Neuronal stem cell (in vitro differentiated cells): ENCODE data around the gene SEC14L1.
"Not testable (repeated sequence)": the region's sequence is repeated elsewhere in the genome, so short reads cannot be mapped to it uniquely, and the experiment has no call there.

ENCODE experiments used
- DNase-seq: peaks from one replicate; pipeline ENCODE4 v3.0.0-alpha.2; 2013; ENCODE audit warnings: low spot score
- H2AFZ ChIP-seq: one replicate; pipeline ENCODE4 v1.6.1; 2013; ENCODE audit warnings: mild to moderate bottlenecking, low read length, inconsistent platforms
- H2AK5ac ChIP-seq: 2 replicates; pipeline ENCODE4 v1.6.1; 2013; ENCODE audit warnings: low read depth, mild to moderate bottlenecking, inconsistent platforms, low read length, moderate library complexity, mixed read lengths
- H2BK120ac ChIP-seq: 2 replicates; pipeline ENCODE4 v1.6.1; 2013; ENCODE audit warnings: low read depth, mild to moderate bottlenecking, inconsistent platforms, low read length, moderate library complexity, mixed read lengths
- H2BK12ac ChIP-seq: one replicate; pipeline ENCODE4 v1.6.1; 2013; ENCODE audit warnings: low read length, inconsistent platforms
- H2BK15ac ChIP-seq: 2 replicates; pipeline ENCODE4 v1.6.1; 2013; ENCODE audit warnings: mild to moderate bottlenecking, low read length, inconsistent platforms, mixed read lengths
- H2BK5ac ChIP-seq: one replicate; pipeline ENCODE4 v1.6.1; 2013; ENCODE audit warnings: inconsistent platforms, mild to moderate bottlenecking, low read length, moderate library complexity
- H3K14ac ChIP-seq: one replicate; pipeline ENCODE4 v1.6.1; 2013; ENCODE audit warnings: low read length, inconsistent platforms
- H3K18ac ChIP-seq: 2 replicates; pipeline ENCODE4 v1.6.1; 2013; ENCODE audit warnings: low read length, inconsistent platforms
- H3K23ac ChIP-seq: 2 replicates; pipeline ENCODE4 v1.6.1; 2013; ENCODE audit warnings: low read depth, mild to moderate bottlenecking, mixed read lengths, low read length, inconsistent platforms; ENCODE audit not compliant: poor library complexity
- H3K27ac ChIP-seq: replicated peaks from 3 replicates; pipeline ENCODE4 v1.5.1; 2013; ENCODE audit warnings: low read length, inconsistent platforms
- H3K27me3 ChIP-seq, 3 experiments: 2 replicates each; pipeline ENCODE4 v1.6.1; 2013; ENCODE audit warnings: low read length in 3 of 3, mild to moderate bottlenecking in 2 of 3, inconsistent platforms in 1 of 3, low read depth in 1 of 3, mixed read lengths in 1 of 3, moderate library complexity in 1 of 3; ENCODE audit not compliant: control insufficient read depth in 3 of 3, insufficient read depth in 3 of 3
- H3K36me3 ChIP-seq, 2 donors: replicated peaks in 1 of 2; 2 replicates each; pipeline ENCODE4 v1.6.1; 2013; ENCODE audit warnings: low read length in 2 of 2; ENCODE audit not compliant: control insufficient read depth in 2 of 2, insufficient read depth in 2 of 2
- H3K4ac ChIP-seq: 2 replicates; pipeline ENCODE4 v1.6.1; 2013; ENCODE audit warnings: inconsistent platforms, mild to moderate bottlenecking, low read length, moderate library complexity
- H3K4me1 ChIP-seq, 2 donors: 1 replicate in 1 of 2; 2 replicates in 1 of 2; pipeline ENCODE4 v1.6.1; 2013; ENCODE audit warnings: low read length in 2 of 2, low read depth in 1 of 2; ENCODE audit not compliant: control insufficient read depth in 2 of 2, insufficient read depth in 1 of 2
- H3K4me2 ChIP-seq: one replicate; pipeline ENCODE4 v1.6.1; 2013; ENCODE audit warnings: mild to moderate bottlenecking, low read length, inconsistent platforms; ENCODE audit not compliant: insufficient read depth, poor library complexity, severe bottlenecking
- H3K4me3 ChIP-seq, 2 donors: 2 replicates each; pipeline ENCODE4 v1.5.1; 2013; ENCODE audit warnings: low read length in 2 of 2, mild to moderate bottlenecking in 2 of 2, inconsistent platforms in 1 of 2, moderate library complexity in 1 of 2
- H3K79me1 ChIP-seq: one replicate; pipeline ENCODE4 v1.6.1; 2013; ENCODE audit warnings: low read depth, mild to moderate bottlenecking, inconsistent platforms, low read length, moderate library complexity
- H3K9ac ChIP-seq: one replicate; pipeline ENCODE4 v1.6.1; 2013; ENCODE audit warnings: mild to moderate bottlenecking, low read depth, low read length, inconsistent platforms; ENCODE audit not compliant: poor library complexity
- H3K9me3 ChIP-seq, 2 donors: replicated peaks in 1 of 2; 2 replicates each; pipeline versions ENCODE3 to v1.6.1; 2013; ENCODE audit warnings: low read length in 2 of 2, mild to moderate bottlenecking in 2 of 2, inconsistent platforms in 1 of 2, low read depth in 1 of 2, mixed read lengths in 1 of 2, moderate library complexity in 1 of 2; ENCODE audit not compliant: control insufficient read depth in 2 of 2, insufficient read depth in 1 of 2
- H4K8ac ChIP-seq: one replicate; pipeline ENCODE4 v1.6.1; 2013; ENCODE audit warnings: low read depth, mild to moderate bottlenecking, inconsistent platforms, low read length, moderate library complexity
- H4K91ac ChIP-seq: one replicate; pipeline ENCODE4 v1.6.1; 2013; ENCODE audit warnings: low read length, low read depth, mild to moderate bottlenecking, inconsistent platforms; ENCODE audit not compliant: poor library complexity
- WGBS, 2 donors: extraction: QIAGEN DNeasy Blood & Tissue Kit; methylation state at CpG; one replicate each; pipeline ENCODE4 v1.1.7; 2013; ENCODE audit warnings: missing lambda C conversion rate in 2 of 2, mixed read lengths in 1 of 2; ENCODE audit not compliant: insufficient read length in 2 of 2, insufficient replicate concordance in 1 of 2; ENCODE audit errors: extremely low coverage in 2 of 2; 5-methylcytosine and 5-hydroxymethylcytosine counted together

SEC14L1 gene

GRCh38 chr17:77109159-77109759 is 31.5 kb upstream of the SEC14L1 start:
- H3K18ac ChIP-seq: no peak overlapping the region
- H2AK5ac ChIP-seq: no peak overlapping the region
- DNase-seq: no peak
- no peak overlapping the region for H3K4ac ChIP-seq
- no peak overlapping the region for H3K4me2 ChIP-seq
- no peak overlapping the region for H2BK5ac ChIP-seq
- WGBS, 2 donors: no CpG with 5 or more reads among the region's 6 CpGs
- no peaks in the 10 kb centered on the region for H3K79me1 ChIP-seq
- no peak overlapping the region for H4K8ac ChIP-seq
- no peak overlapping the region for H3K4me3 ChIP-seq
- H2BK15ac ChIP-seq: no peak overlapping the region
- no peaks in the 10 kb centered on the region for H3K27me3 ChIP-seq
- H3K36me3 ChIP-seq: no peaks in the 10 kb centered on the region
- no peak overlapping the region for H3K9ac ChIP-seq
- H4K91ac ChIP-seq: no peak overlapping the region
- peak overlapping the region; percentile 75 for H3K27ac ChIP-seq
- no peak overlapping the region for H3K14ac ChIP-seq
- H3K23ac ChIP-seq: no peak overlapping the region
- no peak overlapping the region for H2BK12ac ChIP-seq
- peak overlapping the region; percentile 72 for H2AFZ ChIP-seq
- no peak overlapping the region for H2BK120ac ChIP-seq
- H3K4me1 ChIP-seq: peaks cover 11 to 21% of the 10 kb centered on the region in 2 donors
- H3K9me3 ChIP-seq: no peaks in the 10 kb centered on the region

DNA sequence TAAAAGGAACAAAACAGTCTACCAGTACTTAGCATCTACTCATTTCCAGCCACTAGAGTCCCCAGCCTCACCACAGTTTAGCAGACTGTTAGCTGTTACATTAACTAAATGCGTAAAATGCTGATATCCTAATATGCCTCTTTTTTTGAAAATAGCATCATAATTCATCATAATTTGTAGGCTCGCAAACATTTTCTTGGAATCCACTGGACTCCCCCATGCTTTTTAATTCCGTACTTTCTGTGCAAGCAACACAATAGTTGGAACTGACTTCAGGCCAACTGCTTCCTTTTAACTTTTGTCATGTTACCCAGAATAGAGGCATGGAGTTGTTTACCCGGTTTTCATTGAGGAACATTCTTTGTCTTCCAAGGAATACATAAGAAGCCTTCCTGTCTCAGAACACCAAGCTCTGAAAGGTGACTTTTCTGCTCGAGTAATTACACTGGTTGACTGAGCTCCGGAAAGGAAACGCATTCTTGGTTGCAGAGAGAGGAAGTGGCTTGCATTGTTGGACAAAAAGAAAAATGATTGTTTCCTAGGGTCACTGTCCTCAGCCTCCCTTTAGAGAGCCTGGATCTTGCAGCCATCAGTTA is 30.9 kb upstream of the SEC14L1 start:
- Histone ChIP-seq H3K27me3 (no peaks in the 10 kb centered on the region), H2BK12ac (no peak overlapping the region), H3K36me3 (no peaks in the 10 kb centered on the region), H2BK5ac (no peak overlapping the region), H3K23ac (no peak overlapping the region), H3K4me1 (peaks cover 11 to 21% of the 10 kb centered on the region in 2 donors), H3K14ac (no peak overlapping the region), H2AFZ (peak overlapping the region; percentile 72), H3K4me2 (no peak overlapping the region), H3K4me3 (peak overlapping the region in 1 of 2 donors; percentile 10), H3K9me3 (no peaks in the 10 kb centered on the region), H2BK15ac (no peak overlapping the region), H2AK5ac (no peak overlapping the region), H3K79me1 (no peaks in the 10 kb centered on the region), H3K18ac (no peak overlapping the region), H2BK120ac (no peak overlapping the region), H4K8ac (no peak overlapping the region), H3K4ac (no peak overlapping the region), H3K9ac (no peak overlapping the region), H4K91ac (no peak overlapping the region), H3K27ac (peak overlapping the region; percentile 75)
- DNase-seq: peak; percentile 44
- WGBS, 2 donors: no CpG with 5 or more reads among the region's 7 CpGs

DNA sequence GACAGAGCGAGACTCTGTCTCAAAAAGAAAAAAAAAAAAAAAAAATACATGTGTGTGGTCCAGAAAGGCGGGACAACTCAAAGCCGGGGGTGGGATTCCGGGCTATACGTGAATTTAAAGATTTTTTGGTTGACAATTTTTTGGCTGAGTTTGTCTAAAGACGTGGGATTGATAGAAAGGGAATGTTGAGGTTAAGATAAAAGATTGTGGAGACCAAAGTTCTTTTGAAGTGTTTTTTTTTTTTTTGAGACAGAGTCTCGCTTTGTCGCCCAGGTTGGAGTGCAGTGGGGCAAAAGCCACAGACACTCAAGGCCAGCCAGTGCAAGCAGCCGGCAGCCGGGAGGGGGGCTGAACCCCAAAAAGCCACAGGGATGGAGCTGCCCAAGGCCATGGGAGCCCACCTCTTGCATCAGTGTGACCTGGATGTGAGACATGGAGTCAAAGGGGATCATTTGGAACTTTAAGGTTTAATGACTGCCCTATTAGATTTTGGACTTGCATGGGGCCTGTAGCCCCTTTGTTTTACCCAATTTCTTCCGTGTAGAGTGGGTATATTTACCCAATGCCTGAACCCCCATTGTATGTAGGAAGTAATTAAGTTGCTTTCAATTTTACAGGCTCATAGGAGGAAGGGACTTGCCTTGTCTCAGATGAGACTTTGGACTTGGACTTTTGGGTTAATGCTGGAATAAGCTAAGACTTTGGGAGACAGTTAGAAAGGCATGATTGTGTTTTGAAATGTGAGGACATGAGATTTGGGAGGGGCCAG is 29.4 kb upstream of the SEC14L1 start:
- H2AK5ac ChIP-seq: peak overlapping the region; percentile 85
- not testable (repeated sequence) for H4K8ac ChIP-seq, H2BK120ac ChIP-seq, H3K18ac ChIP-seq, H2BK12ac ChIP-seq, H3K79me1 ChIP-seq, H2AFZ ChIP-seq, H2BK5ac ChIP-seq, H3K14ac ChIP-seq, H3K23ac ChIP-seq, H2BK15ac ChIP-seq, H4K91ac ChIP-seq, H3K4me3 ChIP-seq, H3K27me3 ChIP-seq, H3K9ac ChIP-seq, DNase-seq, H3K4me2 ChIP-seq, H3K36me3 ChIP-seq, H3K27ac ChIP-seq, H3K4ac ChIP-seq, H3K9me3 ChIP-seq
- peaks cover 11 to 24% of the 10 kb centered on the region in 2 donors for H3K4me1 ChIP-seq
- WGBS, 2 donors: 100% methylated on average over 1 of the region's 11 CpGs; no CpG with 5 or more reads in 1 of the 2 donors

GRCh38 chr17:77111934-77112296 is 28.9 kb upstream of the SEC14L1 start:
- no peak overlapping the region for H2BK5ac ChIP-seq
- no peak overlapping the region for H3K23ac ChIP-seq
- H3K14ac ChIP-seq: no peak overlapping the region
- H3K9ac ChIP-seq: no peak overlapping the region
- DNase-seq: no peak
- no peaks in the 10 kb centered on the region for H3K9me3 ChIP-seq
- no peak overlapping the region for H2BK12ac ChIP-seq
- peaks cover 11 to 22% of the 10 kb centered on the region in 2 donors for H3K4me1 ChIP-seq
- no peak overlapping the region for H4K91ac ChIP-seq
- H2BK120ac ChIP-seq: no peak overlapping the region
- H3K4me3 ChIP-seq: no peak overlapping the region
- H2BK15ac ChIP-seq: no peak overlapping the region
- no peaks in the 10 kb centered on the region for H3K79me1 ChIP-seq
- no peaks in the 10 kb centered on the region for H3K36me3 ChIP-seq
- H4K8ac ChIP-seq: no peak overlapping the region
- H2AK5ac ChIP-seq: no peak overlapping the region
- no peak overlapping the region for H3K4ac ChIP-seq
- H3K18ac ChIP-seq: no peak overlapping the region
- H3K27me3 ChIP-seq: no peaks in the 10 kb centered on the region
- no peak overlapping the region for H3K27ac ChIP-seq
- no CpG with 5 or more reads among the region's 5 CpGs for WGBS, 2 donors
- H2AFZ ChIP-seq: no peak overlapping the region
- no peak overlapping the region for H3K4me2 ChIP-seq
